OCI-LY3 (cell line): ENCODE results near the gene ADRB1.

ENCODE experiments used
- H2AFZ ChIP-seq: fragments of 200-600, 300-600 bp; shearing (Covaris generic); 2 replicates; pipeline ENCODE4 v1.6.0; 2014; ENCODE audit warnings: antibody characterized with exemption, low read depth, low read length
- H3K27ac ChIP-seq: fragments of 200-600, 300-600 bp; sonication (generic); 2 replicates; pipeline ENCODE4 v1.5.1; 2014; ENCODE audit warnings: mild to moderate bottlenecking, low read length, moderate library complexity, mixed read lengths
- H3K27me3 ChIP-seq: fragments of 200-600, 300-600 bp; sonication (generic); 2 replicates; pipeline ENCODE4 v1.6.1; 2014; ENCODE audit warnings: low read depth, low read length, mixed read lengths
- H3K36me3 ChIP-seq: fragments of 200-600, 300-600 bp; sonication (generic); replicated peaks from 2 replicates; pipeline ENCODE3; 2014; ENCODE audit warnings: low read depth, low read length, mixed read lengths
- H3K4me1 ChIP-seq: fragments of 300-600, 200-600 bp; sonication (generic); 2 replicates; pipeline ENCODE4 v1.6.1; 2014; ENCODE audit warnings: low read length, mixed read lengths
- H3K4me2 ChIP-seq: fragments of 200-600, 300-600 bp; sonication (generic); 2 replicates; pipeline ENCODE4 v1.6.1; 2014; ENCODE audit warnings: low read length, mixed read lengths
- H3K4me3 ChIP-seq: fragments of 300-600, 200-600 bp; sonication (generic); 2 replicates; pipeline ENCODE4 v1.5.1; 2014; ENCODE audit warnings: antibody characterized with exemption, mild to moderate bottlenecking, low read length, moderate library complexity
- H3K79me2 ChIP-seq: fragments of 300-600, 200-600 bp; shearing (Covaris generic); 2 replicates; pipeline ENCODE4 v1.6.1; 2014; ENCODE audit warnings: mild to moderate bottlenecking, low read length, mixed read lengths
- H3K9ac ChIP-seq: fragments of 300-600, 200-600 bp; shearing (Covaris generic); 2 replicates; pipeline ENCODE4 v1.6.0; 2014; ENCODE audit warnings: mild to moderate bottlenecking, low read length, moderate library complexity
- H3K9me3 ChIP-seq: fragments of 200-600, 300-600 bp; shearing (Covaris generic); 2 replicates; pipeline ENCODE4 v1.6.1; 2014; ENCODE audit warnings: low read length, mixed read lengths; ENCODE audit not compliant: insufficient read depth
- H4K20me1 ChIP-seq: fragments of 200-600, 300-600 bp; sonication (generic); 2 replicates; pipeline ENCODE4 v1.6.1; 2016; ENCODE audit warnings: low read length, mixed read lengths; ENCODE audit not compliant: insufficient read depth
- EZH2phosphoT487 ChIP-seq: fragments of 200-600 bp; shearing (Covaris generic); IDR thresholded peaks from 2 replicates; pipeline ENCODE4 v1.6.1; 2018; ENCODE audit warnings: antibody characterized with exemption, mixed run types, low read depth
- TF ChIP-seq, protein P1 (sequence below): fragments of 200-600, 300-600 bp; sonication (generic); IDR thresholded peaks from 2 replicates; pipeline ENCODE4 v1.5.1; 2014; ENCODE audit warnings: antibody characterized with exemption, low read length, low read depth

ADRB1 gene

DNA sequence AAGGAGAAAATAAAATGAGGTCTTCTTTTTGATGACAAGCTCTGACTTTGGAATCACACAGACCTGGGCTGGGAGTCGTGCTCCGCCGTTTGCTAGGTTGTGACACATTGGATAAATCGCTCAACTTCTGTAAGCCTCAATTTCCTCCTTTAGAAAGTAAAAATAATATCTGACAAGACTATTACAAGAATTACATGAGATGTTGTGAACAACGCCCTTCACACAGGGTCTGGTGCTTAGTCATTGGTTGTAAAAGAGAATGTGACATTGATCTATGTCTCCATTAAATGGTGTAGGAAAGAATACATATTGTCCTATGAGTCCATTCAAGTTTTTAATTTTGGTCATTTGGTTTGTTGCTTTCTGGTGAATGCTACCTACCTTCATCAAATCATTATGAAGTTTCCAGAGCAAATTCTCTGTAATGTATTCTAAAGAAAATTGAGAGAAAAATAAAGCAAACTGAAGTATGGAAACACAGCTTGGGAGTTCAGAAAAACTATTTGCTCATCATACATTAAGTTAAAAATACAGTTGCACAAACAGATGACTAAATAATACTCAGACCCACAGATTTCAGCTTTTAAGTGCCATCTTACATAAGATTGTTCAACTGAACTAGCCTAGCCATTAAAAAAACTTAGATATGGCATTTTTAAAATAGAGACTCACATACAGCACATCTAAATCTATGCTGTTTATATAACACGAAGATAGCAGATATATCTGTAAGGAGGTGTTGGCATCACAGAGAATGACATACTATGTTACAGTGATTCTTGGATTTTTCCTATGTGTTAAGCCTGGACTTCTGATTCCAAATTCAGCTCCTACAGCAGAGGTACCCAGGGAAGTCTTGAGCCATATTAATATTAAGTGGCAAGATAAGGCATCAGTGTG, 12.3 kb upstream of the ADRB1 start:
- Histone ChIP-seq H3K27ac (no peak overlapping the region), H3K4me3 (no peak overlapping the region), H3K9me3 (no peaks in the 10 kb centered on the region), H3K9ac (no peak overlapping the region), H3K79me2 (no peaks in the 10 kb centered on the region), H2AFZ (no peak overlapping the region), H3K4me2 (no peak overlapping the region), H3K36me3 (no peaks in the 10 kb centered on the region), H4K20me1 (no peaks in the 10 kb centered on the region), H3K27me3 (peaks cover 54% of the 10 kb centered on the region), H3K4me1 (peaks cover 6% of the 10 kb centered on the region)
- TF ChIP-seq, protein P1, sequence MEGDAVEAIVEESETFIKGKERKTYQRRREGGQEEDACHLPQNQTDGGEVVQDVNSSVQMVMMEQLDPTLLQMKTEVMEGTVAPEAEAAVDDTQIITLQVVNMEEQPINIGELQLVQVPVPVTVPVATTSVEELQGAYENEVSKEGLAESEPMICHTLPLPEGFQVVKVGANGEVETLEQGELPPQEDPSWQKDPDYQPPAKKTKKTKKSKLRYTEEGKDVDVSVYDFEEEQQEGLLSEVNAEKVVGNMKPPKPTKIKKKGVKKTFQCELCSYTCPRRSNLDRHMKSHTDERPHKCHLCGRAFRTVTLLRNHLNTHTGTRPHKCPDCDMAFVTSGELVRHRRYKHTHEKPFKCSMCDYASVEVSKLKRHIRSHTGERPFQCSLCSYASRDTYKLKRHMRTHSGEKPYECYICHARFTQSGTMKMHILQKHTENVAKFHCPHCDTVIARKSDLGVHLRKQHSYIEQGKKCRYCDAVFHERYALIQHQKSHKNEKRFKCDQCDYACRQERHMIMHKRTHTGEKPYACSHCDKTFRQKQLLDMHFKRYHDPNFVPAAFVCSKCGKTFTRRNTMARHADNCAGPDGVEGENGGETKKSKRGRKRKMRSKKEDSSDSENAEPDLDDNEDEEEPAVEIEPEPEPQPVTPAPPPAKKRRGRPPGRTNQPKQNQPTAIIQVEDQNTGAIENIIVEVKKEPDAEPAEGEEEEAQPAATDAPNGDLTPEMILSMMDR: no peak
- TF ChIP-seq EZH2phosphoT487: no peak

DNA sequence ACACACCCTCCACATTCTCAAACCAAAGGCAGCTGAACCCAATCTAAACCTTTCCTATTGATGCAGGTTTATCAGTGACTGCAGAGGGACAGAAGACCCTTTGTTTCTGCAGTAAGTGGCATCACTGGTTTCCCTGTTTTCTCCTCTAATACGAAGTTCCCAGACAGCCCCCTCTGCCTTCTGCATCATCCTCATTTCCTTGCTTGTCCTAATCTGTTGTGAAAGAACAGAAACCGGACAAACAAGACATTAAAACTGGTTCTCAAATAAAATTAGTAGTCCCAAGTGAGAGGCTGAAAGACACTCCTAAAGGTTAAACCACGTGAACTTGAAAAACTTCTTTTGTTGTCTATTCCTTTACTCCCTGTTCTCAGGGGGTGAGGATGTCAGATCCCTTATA, 10.1 kb upstream of the ADRB1 start:
- no peaks in the 10 kb centered on the region for H3K36me3 ChIP-seq
- no peaks in the 10 kb centered on the region for H3K79me2 ChIP-seq
- H4K20me1 ChIP-seq: no peaks in the 10 kb centered on the region
- no peak overlapping the region for H3K27ac ChIP-seq
- TF ChIP-seq EZH2phosphoT487: no peak
- TF ChIP-seq, protein P1: no peak
- no peak overlapping the region for H3K4me2 ChIP-seq
- H3K4me1 ChIP-seq: no peaks in the 10 kb centered on the region
- no peak overlapping the region for H2AFZ ChIP-seq
- no peak overlapping the region for H3K9ac ChIP-seq
- H3K4me3 ChIP-seq: no peak overlapping the region
- peaks cover 34% of the 10 kb centered on the region for H3K27me3 ChIP-seq
- H3K9me3 ChIP-seq: no peaks in the 10 kb centered on the region

DNA sequence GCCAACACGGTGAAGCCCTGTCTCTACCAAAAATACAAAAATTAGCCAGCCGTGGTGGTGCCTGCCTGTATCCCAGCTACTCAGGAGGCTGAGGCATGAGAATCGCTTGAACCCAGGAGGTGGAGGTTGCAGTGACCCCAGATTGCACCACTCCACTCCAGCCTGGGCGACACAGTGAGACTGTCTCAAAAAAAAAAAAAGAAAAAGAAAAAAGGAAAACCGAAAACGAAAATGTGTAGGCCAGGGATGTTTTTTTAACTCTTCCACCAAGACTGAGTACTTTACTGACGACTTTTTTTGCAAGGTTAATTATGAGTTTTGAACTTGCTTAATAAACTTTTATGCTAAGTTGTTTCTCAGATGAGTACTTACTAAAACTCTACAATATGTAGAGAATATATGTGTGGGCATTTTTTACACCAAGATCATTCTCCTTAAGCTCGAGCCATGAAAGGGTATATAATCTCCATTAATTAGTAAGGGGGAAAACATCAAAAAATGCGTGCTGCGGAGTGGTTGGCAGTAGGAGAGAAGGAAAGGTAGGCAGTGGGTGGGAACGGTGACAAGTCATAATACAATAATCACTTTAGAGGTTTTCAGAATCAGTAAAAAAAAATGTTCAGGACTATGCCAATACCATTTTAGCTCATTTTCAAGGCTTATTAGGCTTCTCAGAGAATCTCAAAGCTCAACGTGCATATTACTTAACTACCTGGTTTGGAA, 8.6 kb upstream of the ADRB1 start:
- H3K27me3 ChIP-seq: peaks cover 28% of the 10 kb centered on the region
- no peaks in the 10 kb centered on the region for H3K36me3 ChIP-seq
- H3K27ac ChIP-seq: no peak overlapping the region
- no peak overlapping the region for H3K4me3 ChIP-seq
- no peak overlapping the region for H2AFZ ChIP-seq
- H3K79me2 ChIP-seq: no peaks in the 10 kb centered on the region
- TF ChIP-seq EZH2phosphoT487: no peak
- TF ChIP-seq, protein P1: no peak
- H3K4me1 ChIP-seq: no peaks in the 10 kb centered on the region
- no peaks in the 10 kb centered on the region for H4K20me1 ChIP-seq
- no peaks in the 10 kb centered on the region for H3K9me3 ChIP-seq
- H3K4me2 ChIP-seq: no peak overlapping the region
- no peak overlapping the region for H3K9ac ChIP-seq

DNA sequence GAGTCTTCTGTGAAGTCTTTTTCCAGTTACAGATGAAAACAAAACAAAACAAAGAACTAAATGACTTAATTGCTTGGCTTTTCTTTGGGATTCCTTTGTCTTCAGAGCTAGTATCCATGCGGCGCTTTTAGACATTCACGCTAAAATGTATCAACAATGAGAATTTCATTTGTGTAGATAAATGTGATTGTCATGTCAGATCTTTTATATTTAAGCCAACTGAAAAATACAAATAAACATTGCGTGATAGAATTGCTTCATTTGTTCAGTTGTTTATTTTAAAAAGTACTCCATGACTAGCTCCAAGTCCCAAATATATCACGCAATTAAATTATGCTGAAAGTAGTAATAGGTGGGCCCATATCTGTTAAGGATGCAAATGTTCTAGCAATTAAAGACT, 7.9 kb upstream of the ADRB1 start:
- Histone ChIP-seq H3K27ac (no peak overlapping the region), H3K4me3 (no peak overlapping the region), H2AFZ (no peak overlapping the region), H3K27me3 (peaks cover 25% of the 10 kb centered on the region), H3K36me3 (no peaks in the 10 kb centered on the region), H3K4me1 (no peaks in the 10 kb centered on the region), H4K20me1 (no peaks in the 10 kb centered on the region), H3K9ac (no peak overlapping the region), H3K79me2 (no peaks in the 10 kb centered on the region), H3K4me2 (no peak overlapping the region), H3K9me3 (no peaks in the 10 kb centered on the region)
- TF ChIP-seq EZH2phosphoT487: no peak
- TF ChIP-seq, protein P1: no peak
